Mammary epithelial cell (primary cell): Measurements from ENCODE around the gene LRGUK.

ENCODE experiments used
- CTCF ChIP-seq, 2 donors: IDR thresholded peaks in 1 of 2; conservative IDR thresholded peaks in 1 of 2; 2 replicates each; pipeline ENCODE4 v1.5.1; 2011 to 2012; ENCODE audit warnings: inconsistent platforms in 2 of 2, low read length in 2 of 2, mild to moderate bottlenecking in 2 of 2, control low read depth in 1 of 2, low read depth in 1 of 2; ENCODE audit not compliant: insufficient read depth in 1 of 2; ENCODE audit errors: extremely low read depth in 1 of 2
- EZH2 ChIP-seq: IDR thresholded peaks from 2 replicates; pipeline ENCODE4 v1.6.1; 2012; ENCODE audit warnings: low read length, inconsistent platforms, borderline replicate concordance

DNA sequence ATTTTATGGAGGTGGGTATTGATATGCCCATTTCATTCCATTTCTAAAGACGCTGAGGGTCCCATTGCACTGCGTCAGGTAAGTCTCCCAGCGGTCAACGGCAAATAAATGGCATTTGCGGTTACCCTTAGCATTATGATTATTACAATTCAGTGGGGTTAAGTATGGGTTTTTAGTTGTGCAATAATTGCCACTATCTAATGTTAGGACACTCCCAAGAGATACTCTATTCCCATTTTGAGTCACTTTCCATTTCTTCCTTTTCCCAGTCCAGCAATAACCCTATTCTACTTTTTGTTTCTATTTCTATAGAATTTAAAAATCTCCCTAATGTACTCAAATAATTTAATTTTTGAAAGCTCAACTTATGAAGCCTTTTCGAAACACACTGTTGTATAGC lies 185.6 kb downstream of the LRGUK start:
- TF ChIP-seq CTCF (conservative IDR thresholded peaks at IDR 0.05 in 1 of 2, IDR thresholded peaks at IDR 0.05 in 1 of 2; ENCODE audit: extremely low read depth in 1 of 2, insufficient read depth in 1 of 2, low read depth in 1 of 2, low read length in 2 of 2), result no peak
- no peak for TF ChIP-seq EZH2
